ENCODE data around the gene TRIM47. TPM values are rescaled to one million over a fixed set of nuclear protein-coding genes. Genes with fewer than 3 reads are reported as not detected.
A peak's percentile ranks its signal among the peaks of the same experiment; 100 is the strongest.

TRIM47 gene
- total RNA-seq, 1 experiment from 2014 or later = 6.9 TPM

DNA sequence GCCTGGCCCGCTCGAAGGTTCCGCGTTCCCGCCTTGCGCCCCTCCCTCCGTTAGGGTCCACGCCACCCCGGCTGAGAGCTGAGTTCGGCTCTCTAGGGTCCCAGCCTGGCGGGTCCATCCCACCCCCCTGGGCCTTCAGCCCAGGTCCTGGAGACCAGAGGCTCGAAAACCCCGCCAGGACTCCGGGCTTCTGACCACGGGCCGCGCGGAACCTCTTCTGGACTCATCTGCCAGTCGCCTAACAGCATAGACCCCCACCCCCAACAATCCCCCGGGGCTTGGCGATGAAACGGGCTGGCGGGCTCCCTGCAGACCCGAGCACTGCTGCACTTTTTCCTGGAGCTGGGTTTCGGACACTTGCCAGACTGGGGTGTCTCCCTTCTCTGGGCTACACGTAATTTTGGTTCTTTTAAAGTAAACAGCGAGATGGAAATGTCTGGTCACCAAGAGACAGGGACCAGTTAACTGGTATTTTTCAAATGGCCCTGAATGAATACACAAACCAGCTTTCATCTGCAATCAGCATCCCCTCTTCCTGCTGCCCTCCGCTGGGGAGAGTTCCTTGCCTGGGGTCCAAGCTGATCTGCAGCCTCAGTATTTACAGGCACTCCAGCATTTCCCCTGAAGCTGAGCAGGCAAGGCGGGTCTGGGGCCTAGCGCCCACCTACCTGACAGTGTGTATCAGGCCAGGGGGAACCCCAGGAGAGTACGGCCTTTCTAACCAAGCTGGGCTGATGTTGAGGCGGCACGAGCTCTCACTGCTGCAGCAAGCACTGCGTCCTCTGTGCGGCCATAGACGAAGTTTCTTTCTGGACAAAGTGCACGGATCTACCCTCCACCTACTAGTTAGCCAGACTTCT lies 19.0 kb upstream of the TRIM47 start:
- Histone ChIP-seq H3K79me1 (ENCODE audit: insufficient read depth, low read depth, low read length, poor library complexity, severe bottlenecking) (no peaks in the 10 kb centered on the region), H4K91ac (ENCODE audit: insufficient read length, low read depth, low read length) (no peak overlapping the region), H2AFZ (ENCODE audit: low read length) (no peak overlapping the region), H3K18ac (ENCODE audit: insufficient read length, low read depth, low read length) (no peak overlapping the region), H3K27ac (ENCODE audit: insufficient read length, low read depth, low read length) (no peak overlapping the region), H3K23me2 (ENCODE audit: insufficient read length, low read depth, low read length, poor library complexity, severe bottlenecking) (peaks cover 8% of the 10 kb centered on the region), H3T11ph (ENCODE audit: low read length) (no peak overlapping the region), H2AK5ac (ENCODE audit: insufficient read length, low read length) (no peak overlapping the region), H3K9me3 (ENCODE audit: control insufficient read depth, low read depth, low read length) (no peaks in the 10 kb centered on the region), H3K4me1 (ENCODE audit: insufficient read depth, low read length) (no peaks in the 10 kb centered on the region; the same call in 1 of the 2 replicates), H3K23ac (ENCODE audit: insufficient read length, low read depth, low read length) (no peak overlapping the region), H2BK12ac (ENCODE audit: insufficient read length, low read depth, low read length) (no peak overlapping the region), H3K14ac (ENCODE audit: insufficient read depth, low read length) (no peak overlapping the region), H3K27me3 (ENCODE audit: insufficient read depth, low read length) (no peaks in the 10 kb centered on the region), H4K5ac (ENCODE audit: insufficient read length, low read depth, low read length) (no peak overlapping the region), H2BK120ac (ENCODE audit: low read depth, low read length, poor library complexity, severe bottlenecking) (no peak overlapping the region), H2BK20ac (ENCODE audit: low read depth, low read length, poor library complexity, severe bottlenecking) (no peak overlapping the region), H3K4me2 (ENCODE audit: insufficient read depth, insufficient read length, low read length) (peak overlapping the region; percentile 63), H3K79me2 (ENCODE audit: insufficient read depth, low read length) (no peaks in the 10 kb centered on the region), H2BK5ac (ENCODE audit: insufficient read length, low read length) (no peak overlapping the region), H3K56ac (ENCODE audit: insufficient read length, low read depth, low read length) (no peak overlapping the region), H2BK15ac (ENCODE audit: low read depth, low read length) (no peak overlapping the region), H3K4ac (ENCODE audit: low read depth, low read length) (no peak overlapping the region), H4K8ac (replicated peaks; ENCODE audit: insufficient read length, low read depth, low read length) (no peak overlapping the region), H4K20me1 (ENCODE audit: control insufficient read depth, insufficient read depth, insufficient read length) (no peaks in the 10 kb centered on the region), H3K9ac (ENCODE audit: extremely low read depth, insufficient read length, low read length) (no peak overlapping the region)
- TF ChIP-seq, protein P1, sequence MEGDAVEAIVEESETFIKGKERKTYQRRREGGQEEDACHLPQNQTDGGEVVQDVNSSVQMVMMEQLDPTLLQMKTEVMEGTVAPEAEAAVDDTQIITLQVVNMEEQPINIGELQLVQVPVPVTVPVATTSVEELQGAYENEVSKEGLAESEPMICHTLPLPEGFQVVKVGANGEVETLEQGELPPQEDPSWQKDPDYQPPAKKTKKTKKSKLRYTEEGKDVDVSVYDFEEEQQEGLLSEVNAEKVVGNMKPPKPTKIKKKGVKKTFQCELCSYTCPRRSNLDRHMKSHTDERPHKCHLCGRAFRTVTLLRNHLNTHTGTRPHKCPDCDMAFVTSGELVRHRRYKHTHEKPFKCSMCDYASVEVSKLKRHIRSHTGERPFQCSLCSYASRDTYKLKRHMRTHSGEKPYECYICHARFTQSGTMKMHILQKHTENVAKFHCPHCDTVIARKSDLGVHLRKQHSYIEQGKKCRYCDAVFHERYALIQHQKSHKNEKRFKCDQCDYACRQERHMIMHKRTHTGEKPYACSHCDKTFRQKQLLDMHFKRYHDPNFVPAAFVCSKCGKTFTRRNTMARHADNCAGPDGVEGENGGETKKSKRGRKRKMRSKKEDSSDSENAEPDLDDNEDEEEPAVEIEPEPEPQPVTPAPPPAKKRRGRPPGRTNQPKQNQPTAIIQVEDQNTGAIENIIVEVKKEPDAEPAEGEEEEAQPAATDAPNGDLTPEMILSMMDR (conservative IDR thresholded peaks at IDR 0.05) = no peak
- Mint-ChIP-seq H3K27ac (peak overlapping the region in 2 of 3 experiments; percentile 61 to 70; a peak in 5 of 7 replicates), H3K4me1 (peaks cover 25 to 28% of the 10 kb centered on the region in 2 experiments), H3K9me3 (no peaks in the 10 kb centered on the region), H3K36me3 (ENCODE audit: insufficient read depth in 1 of 3, low read depth in 3 of 3) (peaks cover 14 to 49% (median 40%) of the 10 kb centered on the region in 3 experiments), H3K27me3 (ENCODE audit: low read depth) (no peaks in the 10 kb centered on the region; the same call in 1 of the 2 replicates), H3K4me3 (peak overlapping the region; percentile 51 to 74)
- peak; percentile 74 for DNase-seq
- no CpG with 5 or more reads among the region's 37 CpGs for WGBS (ENCODE audit: extremely low coverage, insufficient read length, low lambda C conversion rate)

Measured in H9 (cell line).